Esophagus squamous epithelium (tissue), 4 donors: ENCODE measurements around the gene C21orf58.

Experiments used
- CTCF ChIP-seq, 6 experiments: fragments of 450-650 bp in 4 of 6; fragments of 200-600 bp in 2 of 6; sonication (generic) in 2 of 6; IDR thresholded peaks; one replicate each; pipeline ENCODE4 v1.5.1; 2016 to 2019; ENCODE audit warnings: antibody characterized with exemption in 6 of 6, mild to moderate bottlenecking in 4 of 6, moderate library complexity in 4 of 6
- POLR2A ChIP-seq, 4 donors: fragments of 450-650 bp; IDR thresholded peaks; one replicate each; pipeline ENCODE4 v1.6.1; 2017; ENCODE audit warnings: antibody characterized with exemption in 4 of 4, mild to moderate bottlenecking in 4 of 4, moderate library complexity in 3 of 4

GRCh38 chr21:46322351-46323226 is 1.1 kb downstream of the C21orf58 start:
- TF ChIP-seq CTCF (IDR thresholded peaks at IDR 0.05) (no peak), POLR2A (IDR thresholded peaks at IDR 0.05) (no peak)
